SK-N-MC (cell line): Measurements from ENCODE around the gene KRT35.

Experiments
- EZH2 ChIP-seq: fragments of 200-600 bp; sonication (generic); IDR thresholded peaks from one replicate; pipeline ENCODE4 v1.6.1; 2017; ENCODE audit warnings: antibody characterized with exemption
- POLR2AphosphoS5 ChIP-seq: IDR thresholded peaks from 2 replicates; pipeline ENCODE4 v1.6.1; 2012; ENCODE audit warnings: mild to moderate bottlenecking, low read depth, low read length, borderline replicate concordance

GRCh38 chr17:41464682-41465081 lies 16.3 kb downstream of the KRT35 start:
- no peak for TF ChIP-seq POLR2AphosphoS5
- TF ChIP-seq EZH2: no peak
